Subcutaneous adipose tissue (tissue), 4 donors: ENCODE data around the gene CLK2. TPM values are rescaled to one million over a fixed set of nuclear protein-coding genes. Genes with fewer than 3 reads are reported as not detected.

Source experiments
- total RNA-seq, 4 donors: library from RNA; depleted of rRNA; stranded (reverse); fragments of >200 nt; gene quantifications; one replicate each; pipeline ENCODE4 v1.1.0, GENCODE V29; 2016
- TF ChIP-seq, protein P1 (sequence below): fragments of 450-650 bp; IDR thresholded peaks from one replicate; pipeline ENCODE4 v1.5.1; 2016; ENCODE audit warnings: low read depth, mild to moderate bottlenecking, control low read depth, antibody characterized with exemption, moderate library complexity

Gene CLK2
- total RNA-seq, 4 donors from 2014 or later, result 23.5 to 36.7 (median 26.3) TPM

DNA sequence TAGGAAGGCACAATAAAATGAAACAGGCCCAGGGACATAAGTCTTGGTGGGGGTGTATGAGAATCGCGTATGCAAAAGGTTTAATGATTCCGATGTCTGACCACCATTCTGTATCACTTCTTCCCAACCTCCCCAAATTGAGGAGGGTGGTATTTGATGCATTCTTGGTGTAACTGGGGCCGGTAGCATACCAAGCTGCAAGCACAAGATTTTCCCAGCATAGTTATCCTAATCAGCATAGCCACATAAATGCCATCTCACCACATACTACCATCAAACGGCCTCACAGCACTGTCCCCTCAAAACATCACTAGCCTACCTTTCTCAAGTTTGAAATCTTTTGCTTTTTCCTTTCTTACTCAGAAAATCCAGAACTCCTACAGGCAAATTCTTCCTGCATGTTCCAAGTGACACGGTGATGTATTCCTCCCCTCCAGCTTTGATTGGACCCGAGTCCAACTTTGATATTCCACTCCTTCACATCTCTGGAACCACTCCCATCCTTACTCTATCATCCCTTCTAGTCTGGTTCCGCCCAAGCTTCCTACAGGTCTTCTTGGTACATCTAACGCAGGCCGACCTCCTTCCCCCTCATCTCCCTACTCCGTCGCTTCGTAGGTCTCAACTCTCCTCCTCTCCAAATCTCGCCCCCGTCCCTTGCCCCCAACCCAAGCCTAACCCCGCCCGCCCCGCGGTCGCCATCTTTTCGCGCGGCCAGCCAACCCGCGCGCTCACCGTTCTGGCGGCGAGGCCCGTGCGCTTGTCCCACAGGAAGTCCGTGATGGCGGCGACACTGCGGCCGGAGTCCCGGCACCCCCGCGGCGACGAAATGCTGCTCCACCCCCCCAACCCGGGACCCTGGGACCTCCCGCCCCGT is 600 bp downstream of the CLK2 start:
- TF ChIP-seq, protein P1, sequence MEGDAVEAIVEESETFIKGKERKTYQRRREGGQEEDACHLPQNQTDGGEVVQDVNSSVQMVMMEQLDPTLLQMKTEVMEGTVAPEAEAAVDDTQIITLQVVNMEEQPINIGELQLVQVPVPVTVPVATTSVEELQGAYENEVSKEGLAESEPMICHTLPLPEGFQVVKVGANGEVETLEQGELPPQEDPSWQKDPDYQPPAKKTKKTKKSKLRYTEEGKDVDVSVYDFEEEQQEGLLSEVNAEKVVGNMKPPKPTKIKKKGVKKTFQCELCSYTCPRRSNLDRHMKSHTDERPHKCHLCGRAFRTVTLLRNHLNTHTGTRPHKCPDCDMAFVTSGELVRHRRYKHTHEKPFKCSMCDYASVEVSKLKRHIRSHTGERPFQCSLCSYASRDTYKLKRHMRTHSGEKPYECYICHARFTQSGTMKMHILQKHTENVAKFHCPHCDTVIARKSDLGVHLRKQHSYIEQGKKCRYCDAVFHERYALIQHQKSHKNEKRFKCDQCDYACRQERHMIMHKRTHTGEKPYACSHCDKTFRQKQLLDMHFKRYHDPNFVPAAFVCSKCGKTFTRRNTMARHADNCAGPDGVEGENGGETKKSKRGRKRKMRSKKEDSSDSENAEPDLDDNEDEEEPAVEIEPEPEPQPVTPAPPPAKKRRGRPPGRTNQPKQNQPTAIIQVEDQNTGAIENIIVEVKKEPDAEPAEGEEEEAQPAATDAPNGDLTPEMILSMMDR, result no peak

DNA sequence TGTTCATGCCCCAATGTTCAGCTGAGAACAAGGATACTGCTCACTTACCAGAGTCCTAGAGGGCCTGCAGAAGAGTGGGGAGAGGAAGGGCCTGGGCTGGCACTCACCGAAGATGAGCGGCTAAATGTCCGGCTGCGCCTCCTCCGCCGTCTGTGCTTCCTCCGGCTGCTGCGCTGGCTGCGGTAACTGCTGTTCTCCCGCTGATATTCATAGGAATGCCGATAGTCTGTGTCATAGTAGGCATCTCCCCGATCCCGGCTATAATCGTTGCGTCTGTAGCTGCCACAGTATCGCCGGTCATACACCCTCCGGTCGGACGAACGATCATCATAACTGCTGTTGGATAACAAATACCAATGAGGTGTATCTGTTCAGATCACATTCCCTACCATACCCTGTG is 3.9 kb downstream of the CLK2 start:
- TF ChIP-seq, protein P1, result no peak

DNA sequence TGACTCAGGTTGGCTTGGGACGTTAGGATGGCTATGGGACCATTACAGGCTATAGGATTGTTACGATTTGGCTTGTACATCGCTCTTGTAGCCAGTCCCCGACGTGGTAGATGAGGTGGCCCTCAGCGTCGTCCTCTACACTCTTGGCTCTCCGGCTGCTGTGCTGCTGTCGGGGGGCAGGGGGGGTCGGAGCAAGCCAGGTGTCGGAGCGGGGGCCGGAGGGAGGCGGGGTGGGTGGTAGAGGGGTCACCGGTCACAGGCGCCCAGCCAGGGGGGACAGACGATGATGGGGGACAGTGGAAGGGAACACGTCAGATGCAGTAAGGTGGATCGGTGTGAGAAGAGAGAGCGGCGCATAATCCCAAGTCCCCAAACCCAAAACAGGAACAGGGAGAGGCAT is 4.7 kb downstream of the CLK2 start:
- TF ChIP-seq, protein P1, result no peak

DNA sequence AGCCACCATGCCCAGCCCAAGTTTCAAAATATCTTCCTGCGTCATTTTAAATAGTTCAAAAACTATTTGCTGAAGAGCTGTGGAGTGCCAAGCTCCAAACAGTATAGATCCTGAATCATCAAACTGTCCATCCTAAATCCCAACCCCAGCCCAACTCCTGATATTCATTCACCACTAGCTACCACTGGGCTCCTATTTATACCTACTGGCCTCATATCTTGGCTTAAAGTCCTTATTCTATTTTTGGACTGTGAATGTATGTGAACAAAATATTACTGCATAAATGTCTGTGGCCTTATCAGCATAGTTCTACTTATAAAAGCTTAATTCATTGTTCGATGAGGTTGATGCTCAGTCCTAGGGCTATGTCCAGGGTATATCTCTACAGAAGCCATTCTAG is 5.9 kb downstream of the CLK2 start:
- TF ChIP-seq, protein P1, result no peak

DNA sequence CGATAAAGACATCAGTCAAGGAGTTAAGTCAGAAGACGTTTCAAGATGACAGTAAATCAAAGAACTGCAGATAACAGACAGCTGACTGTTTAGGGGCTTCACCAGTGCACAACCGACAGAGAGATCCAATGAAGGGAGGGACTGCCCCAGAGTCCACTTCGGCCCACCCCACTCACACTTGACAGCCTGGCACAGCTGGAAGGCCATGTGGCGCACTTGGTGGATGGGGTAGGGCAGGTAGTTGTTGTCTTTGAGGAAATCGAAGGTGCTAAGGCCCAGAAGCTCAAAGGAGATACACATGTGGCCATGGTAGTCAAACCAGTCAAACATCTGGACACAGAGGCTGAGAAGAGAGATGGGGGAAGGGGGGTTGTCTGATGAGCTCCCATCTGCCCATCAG is 6.8 kb downstream of the CLK2 start:
- TF ChIP-seq, protein P1, result no peak

DNA sequence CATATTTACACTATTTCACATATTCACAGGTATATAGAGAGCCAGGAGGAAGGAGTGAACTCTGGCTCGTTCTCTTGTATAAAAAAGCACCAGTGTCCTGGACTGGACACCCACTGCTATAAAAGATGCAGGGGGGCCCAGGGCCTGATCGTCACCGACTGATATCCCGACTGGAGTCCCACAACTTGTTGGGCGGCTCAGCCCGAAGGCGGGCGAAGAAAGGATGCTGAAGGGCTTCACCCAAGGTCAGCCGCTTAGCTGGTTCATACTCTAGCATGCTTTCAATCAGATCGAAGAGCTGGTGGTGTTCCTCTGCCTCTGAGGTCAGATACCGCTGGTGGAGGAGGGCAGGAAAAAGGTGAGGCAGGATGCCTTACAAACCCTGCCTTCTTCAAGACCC is 10.2 kb downstream of the CLK2 start:
- TF ChIP-seq, protein P1, result no peak

DNA sequence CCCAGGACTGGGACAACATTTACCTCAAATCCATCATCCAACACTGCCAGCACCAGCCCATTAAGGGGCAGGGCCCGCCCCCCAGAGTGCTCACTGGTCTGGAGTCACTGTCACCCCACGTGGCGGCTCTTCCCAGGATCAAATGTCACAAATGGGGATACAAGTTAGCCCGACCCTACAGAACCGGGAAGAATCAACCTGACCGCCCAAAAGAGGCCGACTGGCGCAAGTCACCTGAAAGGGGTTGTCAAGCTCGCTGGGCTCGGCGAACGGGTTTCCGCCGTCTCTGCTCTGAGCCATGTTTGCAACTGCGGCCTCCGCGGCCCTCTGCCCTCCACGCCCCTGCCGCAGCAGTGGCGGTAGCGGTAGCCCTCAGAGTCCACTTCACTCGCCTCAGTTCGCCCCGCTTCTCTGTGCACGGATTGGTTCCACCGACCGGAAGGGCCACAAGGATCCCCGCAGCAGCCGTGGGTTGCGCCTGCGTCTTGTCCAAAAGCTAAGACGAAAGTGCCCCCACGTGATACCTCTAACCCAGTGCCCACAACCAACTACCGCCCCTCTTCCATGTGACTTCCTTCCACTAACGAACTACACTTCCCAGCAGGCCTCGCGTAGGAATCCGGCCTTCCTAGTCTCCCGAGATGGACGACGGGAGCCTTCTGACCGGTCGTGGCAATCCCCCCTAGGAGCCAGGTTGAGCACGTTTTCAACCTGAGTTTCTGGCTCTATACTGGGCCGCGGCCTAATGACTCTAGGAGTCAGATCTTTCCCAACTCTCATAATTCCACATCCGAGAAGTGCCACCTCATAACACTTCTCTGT is 11.2 kb downstream of the CLK2 start, which contains the start of gene SCAMP3:
Gene SCAMP3 (minus strand): TSS at position 509 of the 822 bp plus-strand sequence. CDS start 209 bp downstream, at position 300.
- TF ChIP-seq, protein P1, result no peak
